ENCODE data around the gene SLC22A25. TPM values are rescaled to one million over a fixed set of nuclear protein-coding genes. Genes with fewer than 3 reads are reported as not detected.

The SLC22A25 gene
- total and polyA plus RNA-seq, 10 of the 15 experiments (the other 5 are each of a cell fraction or from before 2014, with no cell fraction given): not detected

GRCh38 chr11:63227521-63228107, 15.8 kb downstream of the SLC22A25 start (continued):
- TF ChIP-seq FOXK2 (IDR thresholded peaks at IDR 0.05) (no peak), FOXM1 (IDR thresholded peaks at IDR 0.05; ENCODE audit: low read depth, low read length) (no peak), ETV6 (conservative IDR thresholded peaks at IDR 0.05 in 1 of 2, IDR thresholded peaks at IDR 0.05 in 1 of 2; ENCODE audit: borderline replicate concordance in 1 of 2, low read depth in 1 of 2) (no peak), SPI1 (IDR thresholded peaks at IDR 0.05; ENCODE audit: borderline replicate concordance, insufficient read depth, low read depth, low read length) (no peak), E2F8 (IDR thresholded peaks at IDR 0.05; ENCODE audit: low read depth, partially characterized antibody) (no peak), RFX5 (IDR thresholded peaks at IDR 0.05; ENCODE audit: low read depth, low read length) (no peak), SUZ12 (IDR thresholded peaks at IDR 0.05; ENCODE audit: unreplicated experiment) (no peak), MLLT1 (IDR thresholded peaks at IDR 0.05) (no peak), ELK1 (IDR thresholded peaks at IDR 0.05; ENCODE audit: low read depth, low read length) (no peak)

Data from GM12878 (cell line).